NCI-H1417 (cell line): ENCODE measurements around the gene DAPK3.

ENCODE experiments used
- DNase-seq, 3 experiments: peaks; one replicate each; lab custom pipeline; 2025; lab: John Stamatoyannopoulos, UW

Gene DAPK3

DNA sequence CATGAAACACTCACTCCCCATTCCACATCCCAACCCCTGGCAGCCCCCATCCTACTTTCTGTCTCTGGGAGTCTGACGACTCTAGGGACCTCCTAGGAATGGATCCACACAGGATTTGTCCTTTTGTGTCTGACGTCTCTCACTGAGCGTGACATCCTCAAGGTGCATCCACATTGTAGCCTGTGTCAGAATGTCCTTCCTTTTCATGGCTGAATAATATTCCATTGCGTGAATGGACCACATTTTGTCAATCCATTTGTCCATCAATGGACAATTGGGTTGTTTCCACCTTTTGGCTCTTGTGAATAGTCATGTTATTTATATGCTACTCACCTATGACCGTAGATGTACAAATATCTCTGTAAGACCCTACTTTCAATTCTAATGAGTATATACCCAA, 54.9 kb downstream of the DAPK3 start:
- DNase-seq: no peak

DNA sequence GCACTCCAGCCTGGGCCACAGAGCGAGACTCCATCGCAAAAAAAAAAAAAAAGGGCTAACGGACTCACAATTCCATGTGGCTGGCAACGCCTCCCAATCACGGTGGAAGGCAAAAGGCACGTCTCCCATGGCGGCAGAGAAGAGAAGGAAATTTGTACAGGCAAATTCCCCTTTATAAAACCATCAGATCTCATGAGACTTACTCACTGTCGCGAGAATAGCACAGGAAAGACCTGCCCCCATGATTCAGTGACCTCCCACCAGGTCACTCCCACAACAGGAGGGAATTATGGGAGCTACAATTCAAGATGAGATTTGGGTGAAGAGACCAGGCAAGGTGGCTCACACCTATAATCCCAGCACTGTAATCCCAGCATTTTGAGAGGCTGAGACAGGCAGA, 56.7 kb downstream of the DAPK3 start:
- DNase-seq: no peak

DNA sequence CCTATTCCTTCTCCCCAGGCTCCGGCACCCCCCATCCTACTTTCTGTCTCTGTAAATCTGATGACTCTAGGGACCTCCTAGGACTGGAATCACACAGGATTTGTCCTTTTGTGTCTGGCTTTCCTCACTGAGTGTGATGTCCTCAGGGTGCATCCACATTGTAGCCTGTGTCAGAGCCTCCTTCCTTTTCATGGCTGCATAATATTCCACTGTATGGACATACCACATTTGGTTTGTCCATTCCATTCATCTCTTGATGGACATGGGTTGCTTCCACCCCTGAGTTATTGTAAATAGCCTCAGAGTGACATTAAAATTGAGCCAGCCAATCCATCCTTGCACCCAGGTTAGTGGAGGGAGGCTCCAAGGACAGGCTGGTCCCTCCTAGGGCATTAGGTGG, 60.8 kb downstream of the DAPK3 start:
- no peak for DNase-seq
